HUES6 (cell line): Measurements from ENCODE around the gene NAGA.

Source experiments
- H3K27ac ChIP-seq: 2 replicates; pipeline ENCODE4 v1.7.0; 2013; ENCODE audit warnings: low read depth, mild to moderate bottlenecking, low read length, inconsistent platforms
- H3K27me3 ChIP-seq: 2 replicates; pipeline ENCODE4 v1.6.1; 2013; ENCODE audit warnings: low read length; ENCODE audit not compliant: control insufficient read depth, insufficient read depth
- H3K36me3 ChIP-seq: 2 replicates; pipeline ENCODE4 v1.6.1; 2013; ENCODE audit warnings: low read length; ENCODE audit not compliant: control insufficient read depth, insufficient read depth
- H3K4me1 ChIP-seq: 2 replicates; pipeline ENCODE4 v1.6.1; 2013; ENCODE audit warnings: low read length; ENCODE audit not compliant: control insufficient read depth, insufficient read depth
- H3K4me3 ChIP-seq: 2 replicates; pipeline ENCODE4 v1.5.1; 2013; ENCODE audit warnings: low read depth, low read length
- H3K9ac ChIP-seq: one replicate; pipeline ENCODE4 v1.6.1; 2013; ENCODE audit warnings: mild to moderate bottlenecking, low read length
- H3K9me3 ChIP-seq: 2 replicates; pipeline ENCODE4 v1.6.1; 2013; ENCODE audit warnings: low read depth, low read length; ENCODE audit not compliant: control insufficient read depth, insufficient read depth

Gene NAGA

DNA sequence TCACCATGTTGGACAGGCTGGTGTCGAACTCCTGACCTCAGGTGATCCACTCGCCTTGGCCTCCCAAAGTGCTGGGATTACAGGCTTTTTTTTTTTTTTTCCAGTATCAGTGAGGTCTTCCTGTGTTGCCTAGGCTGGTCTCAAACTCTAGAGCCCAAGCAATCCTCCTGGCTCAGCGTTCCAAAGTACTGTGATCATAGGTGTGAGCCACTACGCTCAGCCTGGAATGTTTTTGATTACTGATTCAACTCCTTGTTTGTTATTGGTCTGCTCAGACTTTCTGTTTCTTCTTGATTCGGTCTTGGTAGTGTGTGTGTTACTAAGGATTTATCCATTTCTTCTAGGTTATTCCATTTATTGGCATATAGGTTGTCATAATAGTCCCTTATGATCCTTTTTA, 31.3 kb downstream of the NAGA start:
- no peaks in the 10 kb centered on the region for H3K36me3 ChIP-seq
- no peaks in the 10 kb centered on the region for H3K27me3 ChIP-seq
- no peak overlapping the region for H3K27ac ChIP-seq
- peaks cover 18% of the 10 kb centered on the region for H3K9me3 ChIP-seq
- no peak overlapping the region for H3K9ac ChIP-seq
- no peak overlapping the region for H3K4me3 ChIP-seq
- H3K4me1 ChIP-seq: no peaks in the 10 kb centered on the region

DNA sequence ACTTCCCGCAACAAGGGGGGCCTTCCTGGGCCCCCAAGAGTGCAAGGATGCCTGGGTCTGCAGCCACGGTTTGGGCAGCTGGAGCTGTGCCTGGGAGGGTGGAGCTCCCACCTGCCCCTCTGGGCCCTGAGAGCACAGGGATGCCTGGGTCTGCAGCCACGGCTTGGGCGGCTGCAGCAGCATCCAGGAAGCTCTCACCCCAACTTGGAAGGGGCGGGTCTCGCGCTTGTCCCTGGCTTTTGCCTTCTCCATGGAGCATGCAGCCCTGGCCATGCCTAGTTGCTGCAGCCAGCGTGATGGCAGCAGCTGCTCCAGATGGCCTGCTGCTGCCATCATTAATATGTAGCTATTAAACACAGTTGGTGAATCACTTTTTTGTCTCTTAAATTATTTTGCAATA, 35.4 kb downstream of the NAGA start:
- Histone ChIP-seq H3K27me3 (0 out of 2 replicates have a peak, but pooled peaks cover 2% of the 10 kb centered on the region), H3K4me1 (no peaks in the 10 kb centered on the region), H3K9ac (no peak overlapping the region), H3K36me3 (no peaks in the 10 kb centered on the region), H3K9me3 (peaks cover 16% of the 10 kb centered on the region), H3K27ac (no peak overlapping the region), H3K4me3 (no peak overlapping the region)

DNA sequence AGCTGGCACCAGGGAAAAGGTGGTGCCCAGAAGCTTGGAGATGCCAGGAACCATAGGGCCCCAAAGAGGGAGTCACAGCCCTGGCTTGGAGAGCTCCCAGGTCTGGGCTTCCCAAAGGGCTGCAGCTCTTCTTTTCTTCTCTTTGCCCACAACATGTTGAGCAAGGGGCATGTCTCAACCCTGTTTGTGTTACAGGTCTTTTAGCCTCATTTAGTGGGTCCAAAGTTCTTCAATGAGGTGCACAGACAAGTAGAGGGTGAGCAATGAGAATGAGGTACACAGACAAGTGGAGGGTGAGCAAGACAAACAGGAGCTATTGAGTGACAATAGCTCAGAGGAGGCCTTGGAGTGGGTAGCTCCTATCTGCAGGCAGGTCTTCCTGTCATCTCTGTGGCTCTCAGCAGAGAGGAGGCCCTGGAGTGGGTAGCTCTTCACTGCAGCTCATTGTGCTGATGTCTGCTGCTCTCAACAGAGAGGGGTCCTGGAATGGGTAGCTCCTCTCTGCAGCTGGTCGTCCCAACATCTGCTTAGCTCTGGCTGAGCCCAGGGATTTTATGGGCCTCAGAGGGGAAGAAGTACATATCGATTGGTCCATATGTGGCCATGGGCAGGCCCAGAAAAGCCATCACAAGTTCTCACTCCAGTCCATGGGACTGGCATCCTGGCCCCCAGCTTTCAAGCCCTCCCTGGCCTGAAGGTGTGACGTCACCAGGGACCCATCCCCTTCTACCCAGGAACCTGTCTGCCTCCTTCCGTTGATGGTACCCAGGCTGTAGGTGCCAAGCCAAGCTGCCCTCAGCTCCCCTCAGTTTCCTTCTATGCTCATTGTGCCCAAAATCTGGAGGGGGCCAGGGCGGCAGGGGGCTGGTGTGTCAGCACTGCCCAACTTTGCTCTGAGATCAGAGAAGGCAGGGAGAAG, 37.1 kb downstream of the NAGA start:
- no peak overlapping the region for H3K9ac ChIP-seq

DNA sequence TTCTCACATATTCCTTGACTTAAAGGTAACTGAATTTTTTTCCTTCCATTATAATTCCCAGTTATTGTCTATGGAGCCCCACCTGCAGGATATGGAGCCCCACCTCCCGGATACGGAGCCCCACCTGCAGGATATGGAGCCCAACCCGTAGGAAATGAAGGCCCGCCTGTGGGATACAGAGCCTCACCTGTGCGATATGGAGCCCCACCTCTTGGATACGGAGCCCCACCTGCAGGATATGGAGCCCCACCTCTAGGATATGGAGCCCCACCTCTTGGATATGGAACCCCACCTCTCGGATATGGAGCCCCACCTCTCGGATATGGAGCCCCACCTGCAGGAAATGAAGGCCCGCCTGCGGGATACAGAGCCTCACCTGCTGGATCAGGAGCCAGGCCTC, 43.9 kb downstream of the NAGA start:
- Histone ChIP-seq H3K4me1 (no peaks in the 10 kb centered on the region), H3K27me3 (0 out of 2 replicates have a peak, but pooled peaks cover 2% of the 10 kb centered on the region), H3K9me3 (no peaks in the 10 kb centered on the region), H3K9ac (no peak overlapping the region), H3K4me3 (no peak overlapping the region), H3K27ac (no peak overlapping the region), H3K36me3 (no peaks in the 10 kb centered on the region)

More for the DNA sequence above, 37.1 kb downstream of the NAGA start:
- H3K4me3 ChIP-seq: no peak overlapping the region
- no peaks in the 10 kb centered on the region for H3K4me1 ChIP-seq
- no peaks in the 10 kb centered on the region for H3K36me3 ChIP-seq
- H3K9me3 ChIP-seq: peaks cover 16% of the 10 kb centered on the region
- no peak overlapping the region for H3K27ac ChIP-seq
- 0 out of 2 replicates have a peak, but pooled peaks cover 2% of the 10 kb centered on the region for H3K27me3 ChIP-seq

DNA sequence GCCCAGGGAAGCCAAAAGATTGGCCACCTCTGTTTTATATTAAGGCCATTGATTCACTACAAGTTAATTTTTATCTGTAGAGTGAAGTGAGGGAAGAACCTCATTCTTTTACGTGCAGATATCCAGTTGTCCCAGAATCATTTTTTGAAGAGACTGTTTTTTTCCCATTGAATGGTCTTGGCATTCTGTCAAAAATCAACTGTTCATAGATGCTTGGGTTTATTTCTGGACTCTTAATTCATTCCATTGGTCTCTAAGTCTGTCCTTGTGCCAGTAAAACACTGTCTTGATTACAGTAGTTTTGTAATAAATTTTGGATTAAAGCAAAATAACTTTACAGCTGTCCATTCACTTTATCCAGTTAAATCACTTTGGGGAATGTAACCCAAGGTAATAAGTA, 45.2 kb downstream of the NAGA start:
- no peak overlapping the region for H3K4me3 ChIP-seq
- H3K4me1 ChIP-seq: no peaks in the 10 kb centered on the region
- H3K9ac ChIP-seq: no peak overlapping the region
- H3K36me3 ChIP-seq: no peaks in the 10 kb centered on the region
- 0 out of 2 replicates have a peak, but pooled peaks cover 2% of the 10 kb centered on the region for H3K27me3 ChIP-seq
- no peak overlapping the region for H3K27ac ChIP-seq
- no peaks in the 10 kb centered on the region for H3K9me3 ChIP-seq

DNA sequence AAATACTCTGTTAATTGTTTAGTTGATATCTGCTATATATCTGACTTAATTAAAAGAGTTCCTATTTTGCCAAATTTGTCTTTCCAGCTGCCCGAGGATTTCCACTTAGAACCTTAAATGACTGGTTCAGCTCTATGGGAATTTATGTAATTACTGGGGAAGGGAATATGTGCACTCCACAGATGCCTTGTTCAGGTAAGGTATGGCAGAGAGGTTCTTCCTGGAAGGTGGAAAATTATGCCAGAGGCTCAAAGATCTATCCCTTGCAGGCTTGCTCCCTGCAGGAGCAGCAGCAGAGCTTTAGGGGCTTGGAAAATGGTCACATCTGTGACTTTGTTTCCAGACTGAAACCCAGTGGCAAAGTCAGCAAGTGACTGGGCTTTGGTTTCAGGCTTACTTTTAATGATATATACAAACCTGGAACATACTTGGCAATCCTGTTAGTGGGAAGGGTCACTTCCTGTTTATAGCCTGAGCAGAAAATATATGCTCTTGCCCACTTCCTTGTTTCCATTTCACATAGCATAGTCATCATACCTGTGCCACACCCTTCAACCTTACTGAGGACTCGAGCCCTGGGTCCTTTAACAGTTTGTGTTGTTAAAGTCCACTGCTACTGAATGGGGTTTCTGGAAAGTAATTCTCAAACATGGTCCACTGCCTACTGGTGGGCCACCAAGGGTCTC, 48.3 kb downstream of the NAGA start:
- Histone ChIP-seq H3K9me3 (no peaks in the 10 kb centered on the region), H3K36me3 (no peaks in the 10 kb centered on the region), H3K27me3 (no peaks in the 10 kb centered on the region), H3K4me1 (no peaks in the 10 kb centered on the region), H3K27ac (no peak overlapping the region), H3K9ac (no peak overlapping the region), H3K4me3 (no peak overlapping the region)

DNA sequence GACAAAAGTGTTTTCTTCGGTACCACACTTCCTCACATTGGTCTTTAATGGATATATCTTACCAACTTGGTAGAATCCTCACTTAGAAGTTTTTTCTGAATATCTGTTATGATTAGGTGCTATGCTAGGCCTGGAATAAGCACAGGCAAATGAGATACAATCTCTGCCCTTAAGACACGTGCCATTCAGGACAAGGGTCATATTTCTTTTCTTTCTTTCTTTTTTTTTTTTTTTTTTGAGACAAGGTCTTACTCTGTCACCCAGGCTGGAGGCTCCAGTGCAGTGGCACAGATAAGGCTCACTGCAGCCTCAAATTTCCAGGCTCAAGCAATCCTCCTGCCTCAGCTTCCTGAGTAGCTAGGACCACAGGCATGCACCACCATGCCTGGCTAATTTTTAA, 49.0 kb downstream of the NAGA start:
- Histone ChIP-seq H3K36me3 (no peaks in the 10 kb centered on the region), H3K4me3 (no peak overlapping the region), H3K27ac (no peak overlapping the region), H3K27me3 (peaks cover 4% of the 10 kb centered on the region; the same call in 1 of the 2 replicates), H3K9me3 (no peaks in the 10 kb centered on the region), H3K9ac (no peak overlapping the region), H3K4me1 (no peaks in the 10 kb centered on the region)

DNA sequence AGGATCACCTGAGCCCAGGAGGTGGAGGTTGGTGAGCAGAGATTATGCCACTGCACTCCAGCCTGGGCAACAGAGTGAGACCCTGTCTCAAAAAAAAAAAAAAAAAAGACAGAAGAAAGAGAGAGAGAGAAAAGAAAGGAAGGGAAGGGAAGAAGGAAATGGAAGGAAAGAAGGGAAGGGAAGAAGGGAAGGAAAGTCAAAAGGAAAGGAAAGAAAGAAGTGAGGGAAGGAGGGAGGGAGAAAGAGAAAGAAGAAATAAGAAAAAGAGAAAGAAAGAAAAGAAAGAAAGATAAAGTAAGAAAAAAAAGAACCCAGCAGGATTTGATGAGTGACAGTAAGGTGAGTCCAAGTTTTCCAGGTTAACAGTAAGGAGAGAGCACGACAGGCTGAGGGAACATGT, 52.4 kb downstream of the NAGA start:
- Histone ChIP-seq H3K27ac (no peak overlapping the region), H3K4me3 (no peak overlapping the region), H3K4me1 (no peaks in the 10 kb centered on the region), H3K27me3 (peaks cover 4% of the 10 kb centered on the region; the same call in 1 of the 2 replicates), H3K9ac (no peak overlapping the region), H3K36me3 (no peaks in the 10 kb centered on the region), H3K9me3 (no peaks in the 10 kb centered on the region)

DNA sequence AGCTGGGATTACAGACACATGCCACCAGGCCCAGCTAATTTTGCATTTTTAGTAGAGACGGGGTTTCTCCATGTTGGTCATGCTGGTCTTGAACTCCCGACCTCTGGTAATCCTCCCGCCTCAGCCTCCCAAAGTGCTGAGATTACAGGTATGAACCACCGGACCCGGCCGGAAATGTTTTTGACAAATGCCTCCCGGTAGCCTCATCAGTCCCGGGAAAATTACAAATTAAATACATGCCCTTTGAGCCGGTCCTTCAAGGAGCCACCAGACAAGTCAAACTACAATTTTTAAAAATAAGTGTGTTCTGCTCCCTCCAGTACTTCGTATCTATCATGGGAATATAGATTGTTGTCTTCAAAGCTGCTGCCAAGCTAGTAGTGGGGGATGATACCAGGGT, 54.5 kb downstream of the NAGA start:
- Histone ChIP-seq H3K9ac (no peak overlapping the region), H3K36me3 (no peaks in the 10 kb centered on the region), H3K9me3 (no peaks in the 10 kb centered on the region), H3K4me1 (no peaks in the 10 kb centered on the region), H3K27ac (no peak overlapping the region), H3K4me3 (no peak overlapping the region), H3K27me3 (peaks cover 4% of the 10 kb centered on the region; the same call in 1 of the 2 replicates)

DNA sequence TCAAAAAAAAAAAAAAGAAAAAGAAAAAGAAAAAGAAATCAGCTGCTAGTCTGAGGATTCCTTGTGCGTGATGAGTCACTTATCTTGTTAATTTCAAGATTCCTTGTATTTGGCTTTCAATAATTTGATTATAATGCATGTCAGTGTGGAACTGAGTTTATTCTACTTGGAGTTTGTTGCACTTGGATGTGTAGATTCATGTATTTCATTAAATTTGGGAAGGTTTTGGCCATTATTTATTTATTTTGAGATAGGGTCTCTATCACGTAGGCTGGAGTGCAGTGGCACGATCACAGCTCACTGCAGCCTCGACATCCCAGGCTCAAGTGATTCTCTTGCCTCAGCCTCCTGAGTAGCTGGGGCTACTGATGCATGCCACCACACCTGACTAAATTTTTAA, 57.2 kb downstream of the NAGA start:
- no peaks in the 10 kb centered on the region for H3K4me1 ChIP-seq
- H3K9ac ChIP-seq: no peak overlapping the region
- H3K36me3 ChIP-seq: no peaks in the 10 kb centered on the region
- peaks cover 4% of the 10 kb centered on the region; the same call in 1 of the 2 replicates for H3K27me3 ChIP-seq
- peaks cover 10% of the 10 kb centered on the region for H3K9me3 ChIP-seq
- no peak overlapping the region for H3K4me3 ChIP-seq
- no peak overlapping the region for H3K27ac ChIP-seq

DNA sequence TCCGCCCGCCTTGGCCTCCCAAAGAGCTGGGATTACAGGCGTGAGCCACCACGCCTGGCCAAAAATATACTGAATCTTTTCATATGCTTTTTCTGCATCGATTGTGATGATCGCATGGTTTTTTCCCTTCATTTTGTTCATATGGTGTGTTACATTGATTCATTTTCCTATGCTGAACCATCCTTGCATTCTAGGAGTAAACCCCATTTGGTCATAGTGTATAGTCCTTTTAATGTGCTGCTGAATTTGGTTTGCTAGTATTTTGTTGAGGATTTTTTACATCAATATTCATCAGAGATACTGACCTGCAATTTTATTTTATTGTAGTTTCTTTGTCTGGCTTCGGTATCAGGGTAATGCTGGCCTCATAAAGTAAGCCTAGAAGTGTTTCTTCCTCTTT, 59.8 kb downstream of the NAGA start:
- Histone ChIP-seq H3K4me3 (no peak overlapping the region), H3K36me3 (no peaks in the 10 kb centered on the region), H3K9me3 (peaks cover 10% of the 10 kb centered on the region), H3K9ac (no peak overlapping the region), H3K27ac (no peak overlapping the region), H3K27me3 (no peaks in the 10 kb centered on the region), H3K4me1 (no peaks in the 10 kb centered on the region)
